Epithelial cell of proximal tubule (primary cell): ENCODE results near the gene TNFSF15. TPM values are rescaled to one million over a fixed set of nuclear protein-coding genes. Genes with fewer than 3 reads are reported as not detected.

Experiments used
- DNase-seq: peaks from one replicate; pipeline ENCODE4 v3.0.0-alpha.2; 2011; ENCODE audit warnings: low read depth
- H3K4me3 ChIP-seq: 2 replicates; pipeline ENCODE4 v1.5.1; 2011; ENCODE audit warnings: low read depth, mild to moderate bottlenecking, low read length
- CTCF ChIP-seq: conservative IDR thresholded peaks from 2 replicates; pipeline ENCODE4 v1.5.1; 2012; ENCODE audit warnings: low read depth, mild to moderate bottlenecking, low read length
- total RNA-seq: library from RNA; depleted of rRNA; stranded (reverse); fragments of >200 nt; gene quantifications from 2 replicates; pipeline ENCODE4 v1.2.3, GENCODE V29; 2015

TNFSF15 gene
- total RNA-seq, 1 donor from 2014 or later, result 0.81 TPM

- TF ChIP-seq CTCF, result no peak
- H3K4me3 ChIP-seq, result no peak overlapping the region
- DNase-seq, result no peak
These were observed 19.4 kb upstream of the TNFSF15 start for GRCh38 chr9:114825126-114825795.

- DNase-seq, result peak; percentile 42
- H3K4me3 ChIP-seq, result no peak overlapping the region
- TF ChIP-seq CTCF, result no peak
These were observed 18.3 kb upstream of the TNFSF15 start for GRCh38 chr9:114824110-114824509.

GRCh38 chr9:114823441-114823840 is 17.6 kb upstream of the TNFSF15 start:
- DNase-seq, result no peak
- TF ChIP-seq CTCF, result no peak
- H3K4me3 ChIP-seq, result no peak overlapping the region

GRCh38 chr9:114822708-114823107 is 16.9 kb upstream of the TNFSF15 start:
- H3K4me3 ChIP-seq, result no peak overlapping the region
- TF ChIP-seq CTCF, result no peak
- no peak for DNase-seq

- DNase-seq, result peak; percentile 50
- H3K4me3 ChIP-seq, result no peak overlapping the region
- TF ChIP-seq CTCF, result no peak
These were observed 15.1 kb upstream of the TNFSF15 start for GRCh38 chr9:114820776-114821501.

GRCh38 chr9:114818178-114818577 is 12.3 kb upstream of the TNFSF15 start:
- no peak for DNase-seq
- H3K4me3 ChIP-seq, result no peak overlapping the region
- TF ChIP-seq CTCF, result no peak
